Skeletal muscle satellite cell (primary cell): ENCODE data around the gene SMYD3. TPM values are rescaled to one million over a fixed set of nuclear protein-coding genes. Genes with fewer than 3 reads are reported as not detected.

Experiments
- H3K27me3 ChIP-seq: 2 replicates; pipeline ENCODE4 v1.7.0; 2013; ENCODE audit warnings: low read length; ENCODE audit not compliant: control insufficient read depth, insufficient read depth
- H3K36me3 ChIP-seq: 2 replicates; pipeline ENCODE4 v1.7.0; 2013; ENCODE audit warnings: mild to moderate bottlenecking, control low read depth, low read length; ENCODE audit not compliant: insufficient read depth
- H3K4me1 ChIP-seq: 2 replicates; pipeline ENCODE4 v1.7.0; 2013; ENCODE audit warnings: low read length; ENCODE audit not compliant: control insufficient read depth, insufficient read depth
- H3K4me2 ChIP-seq: 2 replicates; pipeline ENCODE4 v1.7.0; 2013; ENCODE audit warnings: mild to moderate bottlenecking, low read length
- H3K4me3 ChIP-seq: 2 replicates; pipeline ENCODE4 v1.7.0; 2013; ENCODE audit warnings: low read length
- H3K9ac ChIP-seq: 2 replicates; pipeline ENCODE4 v1.7.0; 2013; ENCODE audit warnings: mild to moderate bottlenecking, low read depth, low read length, moderate library complexity
- H3K9me3 ChIP-seq: replicated peaks from 2 replicates; pipeline ENCODE4 v1.7.0; 2013; ENCODE audit warnings: mild to moderate bottlenecking, control low read depth, low read length
- total RNA-seq: library from RNA; depleted of rRNA; stranded (reverse); fragments of >200 nt; gene quantifications from 2 replicates; pipeline ENCODE4 v1.2.3, GENCODE V29; 2012; rRNA removed

SMYD3 gene
- 26.4 and 28.0 TPM in 2 replicates for total RNA-seq

DNA sequence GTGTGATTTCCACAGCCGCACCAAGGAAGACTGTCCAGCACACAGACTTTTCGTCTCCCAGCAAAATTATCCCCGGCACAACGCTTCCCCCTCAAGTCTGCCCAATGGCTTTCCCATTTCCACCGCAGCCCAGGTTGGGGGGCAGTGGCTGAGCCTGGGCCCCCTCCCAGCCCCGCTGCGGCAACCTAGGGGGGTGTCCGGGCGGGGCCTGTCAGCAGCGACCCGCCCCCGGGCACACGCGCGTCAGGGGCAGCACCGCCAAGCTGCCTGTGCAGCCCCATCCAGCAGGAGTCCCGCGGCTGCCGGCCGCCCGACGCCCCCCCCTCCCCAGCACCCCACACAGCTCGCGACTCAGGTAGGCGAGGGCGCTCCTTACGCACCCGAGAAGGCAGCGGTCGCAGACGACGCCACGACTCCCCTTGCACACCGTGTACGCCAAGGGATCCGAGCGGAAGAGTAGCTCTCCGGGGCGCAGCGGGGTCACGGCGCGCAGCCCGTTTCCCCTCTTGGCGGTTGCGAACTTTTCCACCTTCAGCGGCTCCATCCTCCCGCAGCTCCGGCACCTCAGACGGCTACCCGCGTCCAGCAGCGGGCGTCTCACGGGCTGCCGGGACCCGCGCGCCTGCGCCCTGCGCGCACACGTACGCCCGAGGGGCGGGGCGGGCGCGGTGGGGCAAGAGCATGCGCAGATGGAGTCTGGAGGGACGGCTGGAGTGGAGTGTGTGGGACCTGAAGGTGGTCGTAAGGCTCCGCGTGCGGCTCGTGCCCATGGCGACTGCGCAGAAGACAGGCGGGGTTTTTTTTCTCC, at the start of gene SMYD3:
SMYD3 (minus strand) TSS at position 606 of the 808 bp plus-strand sequence.
- H3K4me1 ChIP-seq = peaks cover 14% of the 10 kb centered on the region
- no peaks in the 10 kb centered on the region for H3K9me3 ChIP-seq
- H3K9ac ChIP-seq = peak within 1 kb of the TSS; percentile 62
- H3K27me3 ChIP-seq = no peaks in the 10 kb centered on the region
- H3K36me3 ChIP-seq = no peaks in the 10 kb centered on the region
- H3K4me2 ChIP-seq = peak within 1 kb of the TSS; percentile 94
- peak within 1 kb of the TSS; percentile 96 for H3K4me3 ChIP-seq

GRCh38 chr1:246554201-246554600, 47.1 kb upstream of the SMYD3 start:
- peaks cover 60% of the 10 kb centered on the region for H3K36me3 ChIP-seq
- H3K4me3 ChIP-seq = no peak overlapping the region
- no peak overlapping the region for H3K9ac ChIP-seq
- no peaks in the 10 kb centered on the region for H3K9me3 ChIP-seq
- H3K4me1 ChIP-seq = no peaks in the 10 kb centered on the region
- H3K4me2 ChIP-seq = no peak overlapping the region
- H3K27me3 ChIP-seq = no peaks in the 10 kb centered on the region

DNA sequence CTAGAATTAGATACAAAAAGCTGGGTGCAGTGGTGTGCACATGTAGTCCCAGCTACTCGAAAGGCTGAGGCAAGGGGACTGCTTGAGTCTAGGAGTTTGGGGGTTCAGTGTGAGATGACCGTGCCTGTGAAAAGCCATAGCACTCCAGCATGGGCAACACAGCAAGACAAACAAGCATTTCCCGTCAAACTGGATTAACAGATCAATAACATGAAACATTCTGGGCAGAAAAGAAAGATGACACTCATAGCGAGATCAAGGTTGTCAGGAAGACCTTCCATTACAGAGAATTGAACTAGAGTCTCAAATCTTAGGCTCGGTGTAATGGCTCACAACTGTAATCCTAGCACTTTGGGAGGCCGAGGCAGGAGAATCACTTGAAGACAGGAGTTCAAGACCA, 45.0 kb upstream of the SMYD3 start:
- H3K36me3 ChIP-seq = peaks cover 71% of the 10 kb centered on the region
- no peaks in the 10 kb centered on the region for H3K4me1 ChIP-seq
- H3K9me3 ChIP-seq = no peaks in the 10 kb centered on the region
- no peak overlapping the region for H3K4me2 ChIP-seq
- no peak overlapping the region for H3K4me3 ChIP-seq
- H3K9ac ChIP-seq = no peak overlapping the region
- H3K27me3 ChIP-seq = no peaks in the 10 kb centered on the region

DNA sequence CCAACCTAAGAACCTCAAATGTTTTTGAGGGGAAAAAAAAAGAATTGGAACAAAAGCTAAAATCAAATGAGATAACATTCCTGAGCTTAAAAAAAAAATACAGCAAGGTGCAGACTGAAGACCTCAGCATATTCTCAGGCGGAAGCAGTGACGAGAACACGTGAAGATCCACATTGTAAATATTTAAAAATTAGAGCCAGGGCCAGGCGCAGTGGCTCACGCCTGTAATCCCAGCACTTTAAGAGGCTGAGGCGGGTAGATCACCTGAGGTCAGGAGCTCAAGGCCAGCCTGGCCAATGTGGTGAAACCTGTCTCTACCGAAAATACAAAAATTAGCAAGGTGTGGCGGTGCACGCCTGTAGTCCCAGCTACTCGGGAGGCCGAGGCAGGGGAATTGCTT, 43.3 kb upstream of the SMYD3 start:
- Histone ChIP-seq H3K9me3 (no peaks in the 10 kb centered on the region), H3K36me3 (peaks cover 57% of the 10 kb centered on the region), H3K4me2 (no peak overlapping the region), H3K4me1 (no peaks in the 10 kb centered on the region), H3K4me3 (no peak overlapping the region), H3K9ac (no peak overlapping the region), H3K27me3 (no peaks in the 10 kb centered on the region)

DNA sequence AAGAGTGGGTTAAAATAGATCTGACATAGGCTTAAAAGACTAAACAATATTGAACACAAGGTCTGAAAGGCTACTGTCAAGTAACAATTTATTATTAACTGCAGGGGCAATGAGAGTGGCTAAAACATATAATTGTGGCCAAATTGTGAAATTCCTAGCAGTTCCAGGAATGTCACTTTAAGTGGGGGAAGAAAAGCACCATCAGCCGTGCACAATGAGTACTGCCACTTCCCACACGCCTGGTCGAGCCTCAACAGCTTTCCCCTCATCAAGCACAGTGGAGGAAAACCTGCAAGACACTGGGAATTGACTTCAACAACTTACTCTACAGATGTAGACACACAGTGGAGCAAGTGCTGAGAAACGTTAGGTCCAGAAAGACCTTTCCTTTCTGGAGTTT, 42.6 kb upstream of the SMYD3 start:
- Histone ChIP-seq H3K36me3 (peaks cover 52% of the 10 kb centered on the region), H3K4me2 (no peak overlapping the region), H3K4me3 (no peak overlapping the region), H3K27me3 (no peaks in the 10 kb centered on the region), H3K9me3 (no peaks in the 10 kb centered on the region), H3K4me1 (no peaks in the 10 kb centered on the region), H3K9ac (no peak overlapping the region)

- no peaks in the 10 kb centered on the region for H3K9me3 ChIP-seq
- no peak overlapping the region for H3K9ac ChIP-seq
- no peak overlapping the region for H3K4me2 ChIP-seq
- no peaks in the 10 kb centered on the region for H3K4me1 ChIP-seq
- peaks cover 44% of the 10 kb centered on the region for H3K36me3 ChIP-seq
- no peak overlapping the region for H3K4me3 ChIP-seq
- no peaks in the 10 kb centered on the region for H3K27me3 ChIP-seq
Observed at GRCh38 chr1:246544001-246544400, 36.9 kb upstream of the SMYD3 start.

- no peaks in the 10 kb centered on the region for H3K9me3 ChIP-seq
- H3K4me3 ChIP-seq = no peak overlapping the region
- H3K4me1 ChIP-seq = no peaks in the 10 kb centered on the region
- no peak overlapping the region for H3K4me2 ChIP-seq
- no peaks in the 10 kb centered on the region for H3K27me3 ChIP-seq
- peaks cover 25% of the 10 kb centered on the region for H3K36me3 ChIP-seq
- H3K9ac ChIP-seq = no peak overlapping the region
Observed at GRCh38 chr1:246540738-246541491, 33.8 kb upstream of the SMYD3 start.

DNA sequence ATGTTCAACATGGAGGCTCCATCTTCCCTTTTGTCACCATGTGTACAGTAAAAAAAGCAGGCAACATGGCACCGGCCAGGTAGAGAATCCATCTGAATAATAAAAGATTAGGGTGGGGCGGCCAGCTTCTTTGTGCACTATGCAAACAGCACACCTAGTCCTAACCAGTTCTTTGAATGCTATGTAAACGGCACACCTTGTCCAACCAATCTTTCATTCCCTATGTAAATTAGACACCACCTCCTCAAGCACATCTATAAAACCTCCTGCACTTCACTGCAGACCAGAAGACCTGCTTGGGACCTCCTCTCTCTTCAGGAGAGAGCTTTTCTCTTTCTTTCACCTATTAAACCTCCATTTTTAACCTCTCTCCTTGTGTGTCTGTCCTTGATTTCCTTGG, 30.8 kb upstream of the SMYD3 start:
- no peaks in the 10 kb centered on the region for H3K9me3 ChIP-seq
- H3K4me1 ChIP-seq = no peaks in the 10 kb centered on the region
- no peak overlapping the region for H3K9ac ChIP-seq
- peaks cover 15% of the 10 kb centered on the region for H3K36me3 ChIP-seq
- H3K27me3 ChIP-seq = peaks cover 10% of the 10 kb centered on the region
- no peak overlapping the region for H3K4me2 ChIP-seq
- no peak overlapping the region for H3K4me3 ChIP-seq

DNA sequence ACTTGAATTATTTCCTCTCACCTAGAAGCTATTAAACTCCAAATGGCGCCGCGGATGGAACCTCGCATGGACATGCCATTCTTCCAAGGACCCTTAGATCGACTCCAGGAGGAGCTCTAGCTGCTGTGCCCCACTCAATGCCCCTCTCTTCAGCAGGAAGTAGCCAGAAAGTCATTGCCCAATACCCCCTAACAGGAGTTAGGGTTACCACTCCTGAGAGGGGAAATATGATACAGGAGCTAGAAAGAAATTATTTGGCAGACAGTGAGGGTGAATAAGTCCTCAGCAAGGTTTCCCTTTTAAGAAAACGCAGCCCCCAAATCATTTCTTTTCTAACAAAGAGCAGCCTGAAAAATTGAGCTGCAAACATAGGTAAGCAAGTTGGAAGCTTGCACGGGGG, 30.4 kb upstream of the SMYD3 start:
- Histone ChIP-seq H3K4me1 (no peaks in the 10 kb centered on the region), H3K9ac (no peak overlapping the region), H3K4me3 (no peak overlapping the region), H3K4me2 (no peak overlapping the region), H3K9me3 (no peaks in the 10 kb centered on the region), H3K27me3 (peaks cover 10% of the 10 kb centered on the region), H3K36me3 (peaks cover 13% of the 10 kb centered on the region)

- H3K4me2 ChIP-seq = no peak overlapping the region
- peaks cover 4% of the 10 kb centered on the region for H3K9me3 ChIP-seq
- H3K4me3 ChIP-seq = no peak overlapping the region
- no peaks in the 10 kb centered on the region for H3K4me1 ChIP-seq
- H3K27me3 ChIP-seq = peaks cover 10% of the 10 kb centered on the region
- H3K9ac ChIP-seq = no peak overlapping the region
- H3K36me3 ChIP-seq = no peaks in the 10 kb centered on the region
Observed at GRCh38 chr1:246534114-246534513, 27.0 kb upstream of the SMYD3 start.

GRCh38 chr1:246533371-246533905, 26.4 kb upstream of the SMYD3 start:
- no peak overlapping the region for H3K4me2 ChIP-seq
- H3K9me3 ChIP-seq = peaks cover 4% of the 10 kb centered on the region
- no peaks in the 10 kb centered on the region for H3K4me1 ChIP-seq
- H3K36me3 ChIP-seq = no peaks in the 10 kb centered on the region
- no peak overlapping the region for H3K9ac ChIP-seq
- peaks cover 10% of the 10 kb centered on the region for H3K27me3 ChIP-seq
- H3K4me3 ChIP-seq = no peak overlapping the region
